Activated CD8-positive, alpha-beta T cell treated with anti-CD3 and anti-CD28 coated beads, Interleukin-2, amount 10 ng/mL, durations not matched to agents 7 days and 5 days (primary cell): ENCODE results near the gene CNKSR1. TPM values are rescaled to one million over a fixed set of nuclear protein-coding genes. Genes with fewer than 3 reads are reported as not detected.
A peak's percentile ranks its signal among the peaks of the same experiment; 100 is the strongest.

Experiments
- ATAC-seq: fragments of 150-1000 bp; cut with Tn5 transposase; one replicate; pipeline ENCODE4 v1.10.0; 2021; ENCODE audit warnings: moderate library complexity
- CTCF ChIA-PET: fragments of 350-600 bp; sonication (Branson Sonifier 250); formaldehyde crosslinking; loops from one replicate; lab custom pipeline; 2021; ENCODE audit warnings: antibody characterized with exemption; lab: Charles Lee
- POLR2A ChIA-PET: fragments of 350-600 bp; sonication (Branson Sonifier 250); formaldehyde crosslinking; loops from one replicate; lab custom pipeline; 2021; ENCODE audit warnings: antibody characterized with exemption; lab: Charles Lee
- DNase-seq: peaks from one replicate; pipeline ENCODE4 v3.0.0-alpha.2; 2020
- H3K27ac Mint-ChIP-seq: one replicate; pipeline ENCODE4 v1.8.0; 2021; ENCODE audit warnings: mild to moderate bottlenecking, mixed read lengths
- H3K27me3 Mint-ChIP-seq: one replicate; pipeline ENCODE4 v1.8.0; 2021; ENCODE audit warnings: low read depth, mixed read lengths
- H3K36me3 Mint-ChIP-seq: one replicate; pipeline ENCODE4 v1.8.0; 2021; ENCODE audit warnings: low read depth, mixed read lengths
- H3K4me1 Mint-ChIP-seq: one replicate; pipeline ENCODE4 v1.8.0; 2021; ENCODE audit warnings: low read depth, mixed read lengths
- H3K4me3 Mint-ChIP-seq: one replicate; pipeline ENCODE4 v1.8.0; 2021; ENCODE audit warnings: mild to moderate bottlenecking, mixed read lengths
- H3K9me3 Mint-ChIP-seq: one replicate; pipeline ENCODE4 v1.8.0; 2022; ENCODE audit warnings: mixed read lengths; ENCODE audit not compliant: insufficient read depth
- total RNA-seq, 2 experiments: library from RNA; stranded (reverse); gene quantifications; one replicate each; pipeline ENCODE4 v1.2.3, GENCODE V29; 2021

CNKSR1 gene
- 1 to 10 TPM; 1.4 to 2.2 TPM for total RNA-seq

- no peaks in the 10 kb centered on the region for H3K9me3 Mint-ChIP-seq
- no peak within 1 kb of the TSS for H3K4me3 Mint-ChIP-seq
- no peak within 1 kb of the TSS for H3K27ac Mint-ChIP-seq
- ChIA-PET CTCF (interaction anchor here (1.0 to 2.2 kb wide), 2 partner anchors 8 to 282 kb away, joined by 3 to 16 read pairs; partner anchors contain the start of genes C1orf232 and ZNF593), POLR2A (no interaction called here)
- no peaks in the 10 kb centered on the region for H3K36me3 Mint-ChIP-seq
- ATAC-seq (no peak), DNase-seq (no peak)
- H3K4me1 Mint-ChIP-seq, result no peaks in the 10 kb centered on the region
- no peaks in the 10 kb centered on the region for H3K27me3 Mint-ChIP-seq
These were observed at the start of gene CNKSR1 for GRCh38 chr1:26177182-26177684. Gene CNKSR1, plus strand, starts transcription at chr1:26177491. Its CDS starts 57 bp downstream, at chr1:26177548.

GRCh38 chr1:26129778-26130177 is 47.5 kb upstream of the CNKSR1 start:
- Mint-ChIP-seq H3K9me3 (peaks cover 3% of the 10 kb centered on the region), H3K27me3 (no peaks in the 10 kb centered on the region), H3K4me3 (no peak overlapping the region), H3K27ac (no peak overlapping the region), H3K36me3 (peaks cover 9% of the 10 kb centered on the region), H3K4me1 (peaks cover 45% of the 10 kb centered on the region)
- POLR2A ChIA-PET, result interaction anchor here (2.1 kb wide), 1 partner anchor 9 kb away, joined by 7 read pairs; no protein-coding TSS in a partner anchor
- CTCF ChIA-PET, result interaction anchor here (1.2 to 17.1 kb wide), 6 partner anchors 10 to 104 kb away, joined by 3 to 317 read pairs (median 6); partner anchors contain the start of genes CEP85 and ZNF593
- no peak for DNase-seq
- no peak for ATAC-seq

- H3K4me3 Mint-ChIP-seq, result no peak overlapping the region
- POLR2A ChIA-PET, result interaction anchor here (2.1 kb wide), 1 partner anchor 8 kb away, joined by 7 read pairs; no protein-coding TSS in a partner anchor
- peaks cover 5% of the 10 kb centered on the region for H3K36me3 Mint-ChIP-seq
- no peaks in the 10 kb centered on the region for H3K27me3 Mint-ChIP-seq
- peaks cover 3% of the 10 kb centered on the region for H3K9me3 Mint-ChIP-seq
- ATAC-seq (no peak), DNase-seq (no peak)
- H3K4me1 Mint-ChIP-seq, result peaks cover 37% of the 10 kb centered on the region
- CTCF ChIA-PET, result interaction anchor here (0.6 to 17.1 kb wide), 4 partner anchors 11 to 174 kb away, joined by 3 to 317 read pairs (median 3); partner anchors contain the start of gene CEP85
- no peak overlapping the region for H3K27ac Mint-ChIP-seq
These were observed 46.6 kb upstream of the CNKSR1 start for GRCh38 chr1:26130695-26131094.

- no peak overlapping the region for H3K4me3 Mint-ChIP-seq
- ATAC-seq (peak; percentile 27), DNase-seq (no peak)
- peaks cover 3% of the 10 kb centered on the region for H3K9me3 Mint-ChIP-seq
- H3K27ac Mint-ChIP-seq, result no peak overlapping the region
- peaks cover 3% of the 10 kb centered on the region for H3K36me3 Mint-ChIP-seq
- H3K27me3 Mint-ChIP-seq, result no peaks in the 10 kb centered on the region
- POLR2A ChIA-PET, result no interaction called here
- peaks cover 24% of the 10 kb centered on the region for H3K4me1 Mint-ChIP-seq
- CTCF ChIA-PET, result interaction anchor here (2.1 to 17.1 kb wide), 2 partner anchors 9 to 10 kb away, joined by 9 to 317 read pairs; no protein-coding TSS in a partner anchor
These were observed 45.0 kb upstream of the CNKSR1 start for GRCh38 chr1:26132128-26132833.

- CTCF ChIA-PET, result interaction anchor here (2.1 to 17.1 kb wide), 2 partner anchors 9 kb away, joined by 9 to 317 read pairs; no protein-coding TSS in a partner anchor
- Mint-ChIP-seq H3K36me3 (no peaks in the 10 kb centered on the region), H3K27me3 (no peaks in the 10 kb centered on the region), H3K27ac (peak overlapping the region; percentile 39), H3K9me3 (peaks cover 3% of the 10 kb centered on the region), H3K4me1 (peaks cover 19% of the 10 kb centered on the region), H3K4me3 (no peak overlapping the region)
- DNase-seq (no peak), ATAC-seq (no peak)
- POLR2A ChIA-PET, result no interaction called here
These were observed 44.5 kb upstream of the CNKSR1 start for GRCh38 chr1:26132834-26133167.

- no peak for ATAC-seq
These were observed 42.8 kb upstream of the CNKSR1 start for GRCh38 chr1:26134466-26134865.

GRCh38 chr1:26138974-26139558 is 38.2 kb upstream of the CNKSR1 start:
- Mint-ChIP-seq H3K27me3 (peaks cover 7% of the 10 kb centered on the region), H3K4me1 (peaks cover 15% of the 10 kb centered on the region), H3K36me3 (no peaks in the 10 kb centered on the region), H3K9me3 (peaks cover 3% of the 10 kb centered on the region), H3K27ac (peak overlapping the region; percentile 77), H3K4me3 (peak overlapping the region; percentile 40)
- ATAC-seq (peak; percentile 92), DNase-seq (peak; percentile 38)
- ChIA-PET CTCF (interaction anchor here (0.6 to 10.4 kb wide), 14 partner anchors 11 to 279 kb away, joined by 3 to 317 read pairs (median 5); partner anchors contain the start of genes CEP85, PDIK1L and ZNF593), POLR2A (interaction anchor here (0.6 to 3.5 kb wide), 7 partner anchors 9 to 170 kb away, joined by 3 to 52 read pairs (median 3); partner anchors contain the start of genes PDIK1L and ZNF593)

More at GRCh38 chr1:26134466-26134865, 42.8 kb upstream of the CNKSR1 start:
- ChIA-PET CTCF (no interaction called here), POLR2A (no interaction called here)
- DNase-seq, result no peak
- Mint-ChIP-seq H3K4me1 (peaks cover 22% of the 10 kb centered on the region), H3K27ac (no peak overlapping the region), H3K4me3 (no peak overlapping the region), H3K27me3 (no peaks in the 10 kb centered on the region), H3K36me3 (no peaks in the 10 kb centered on the region), H3K9me3 (peaks cover 3% of the 10 kb centered on the region)

GRCh38 chr1:26142159-26142558 is 35.1 kb upstream of the CNKSR1 start:
- no peak overlapping the region for H3K4me3 Mint-ChIP-seq

GRCh38 chr1:26145041-26145959 is 32.0 kb upstream of the CNKSR1 start:
- ATAC-seq (peak; percentile 95), DNase-seq (peak; percentile 86)
- H3K4me3 Mint-ChIP-seq, result no peak overlapping the region
- H3K9me3 Mint-ChIP-seq, result no peaks in the 10 kb centered on the region
- H3K36me3 Mint-ChIP-seq, result no peaks in the 10 kb centered on the region
- CTCF ChIA-PET, result interaction anchor here (0.7 to 10.6 kb wide), 43 partner anchors 11 to 665 kb away, joined by 3 to 356 read pairs (median 5); partner anchors contain the start of genes CEP85, HMGN2, PAFAH2 and PDIK1L
- POLR2A ChIA-PET, result interaction anchor here (1.0 to 1.6 kb wide), 6 partner anchors 19 to 43 kb away, joined by 3 to 16 read pairs (median 4); partner anchors contain the start of gene PDIK1L
- peaks cover 7% of the 10 kb centered on the region for H3K4me1 Mint-ChIP-seq
- H3K27ac Mint-ChIP-seq, result no peak overlapping the region
- peaks cover 23% of the 10 kb centered on the region for H3K27me3 Mint-ChIP-seq

More at GRCh38 chr1:26142159-26142558, 35.1 kb upstream of the CNKSR1 start:
- peak; percentile 18 for DNase-seq
- H3K27ac Mint-ChIP-seq, result no peak overlapping the region
- H3K9me3 Mint-ChIP-seq, result no peaks in the 10 kb centered on the region
- ATAC-seq, result no peak
- POLR2A ChIA-PET, result interaction anchor here (0.6 to 1.8 kb wide), 3 partner anchors 16 to 31 kb away, joined by 3 to 9 read pairs (median 4); partner anchors contain the start of gene PDIK1L
- peaks cover 9% of the 10 kb centered on the region for H3K27me3 Mint-ChIP-seq
- peaks cover 22% of the 10 kb centered on the region for H3K4me1 Mint-ChIP-seq
- CTCF ChIA-PET, result interaction anchor here (1.2 to 10.6 kb wide), 7 partner anchors 17 to 275 kb away, joined by 3 to 356 read pairs (median 19); partner anchors contain the start of genes CEP85 and PDIK1L
- H3K36me3 Mint-ChIP-seq, result no peaks in the 10 kb centered on the region

- peaks cover 23% of the 10 kb centered on the region for H3K27me3 Mint-ChIP-seq
- H3K36me3 Mint-ChIP-seq, result no peaks in the 10 kb centered on the region
- ChIA-PET POLR2A (interaction anchor here (1.1 to 1.6 kb wide), 3 partner anchors 19 to 34 kb away, joined by 3 to 16 read pairs (median 12); partner anchors contain the start of gene PDIK1L), CTCF (interaction anchor here (0.7 to 10.6 kb wide), 18 partner anchors 10 to 326 kb away, joined by 3 to 356 read pairs (median 5); partner anchors contain the start of genes CEP85, HMGN2, PAFAH2 and PDIK1L)
- no peaks in the 10 kb centered on the region for H3K9me3 Mint-ChIP-seq
- peaks cover 7% of the 10 kb centered on the region for H3K4me1 Mint-ChIP-seq
- H3K27ac Mint-ChIP-seq, result no peak overlapping the region
- DNase-seq, result no peak
- no peak for ATAC-seq
- H3K4me3 Mint-ChIP-seq, result no peak overlapping the region
These were observed 31.4 kb upstream of the CNKSR1 start for GRCh38 chr1:26145960-26146294.
